Measurements from ENCODE around the gene NR1H4.

Gene NR1H4

DNA sequence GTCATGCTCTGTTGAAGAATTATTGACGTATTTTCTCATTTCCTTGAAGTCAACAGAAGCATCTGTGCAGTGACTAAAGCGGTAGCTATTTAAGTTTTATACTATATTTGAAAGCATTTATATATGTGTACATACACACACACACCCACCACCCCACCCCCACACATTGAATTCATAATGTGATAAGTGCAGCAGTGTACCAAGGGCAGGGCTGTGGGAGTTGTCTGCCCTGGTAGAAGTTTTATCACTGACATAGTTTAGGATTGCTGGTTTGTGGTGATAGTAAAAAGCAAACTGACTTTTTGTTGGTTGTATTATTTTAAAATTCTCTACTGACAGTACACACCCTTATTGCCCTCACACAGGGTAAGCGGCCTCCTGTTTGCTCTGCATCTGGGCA lies 138.9 kb downstream of the NR1H4 start:
- Histone ChIP-seq H3K9ac (ENCODE audit: low read depth, low read length) (no peak overlapping the region), H3K4me3 (ENCODE audit: low read depth, low read length) (no peak overlapping the region), H3K27me3 (ENCODE audit: control insufficient read depth, insufficient read depth, low read length) (no peaks in the 10 kb centered on the region), H3K36me3 (ENCODE audit: control insufficient read depth, insufficient read depth, low read length) (no peaks in the 10 kb centered on the region), H3K4me1 (ENCODE audit: control insufficient read depth, insufficient read depth, low read length) (no peaks in the 10 kb centered on the region), H3K9me3 (ENCODE audit: control insufficient read depth, insufficient read depth, low read length) (no peaks in the 10 kb centered on the region)
